ENCODE data around the gene LCN1. TPM values are rescaled to one million over a fixed set of nuclear protein-coding genes. Genes with fewer than 3 reads are reported as not detected.
"Not testable (repeated sequence)": the region's sequence is repeated elsewhere in the genome, so short reads cannot be mapped to it uniquely, and the experiment has no call there.

LCN1 gene
- total RNA-seq, 1 donor from 2014 or later = not detected

GRCh38 chr9:135547756-135548736 is 26.8 kb downstream of the LCN1 start:
- Mint-ChIP-seq H3K27me3 (peaks cover 15% of the 10 kb centered on the region), H3K9me3 (ENCODE audit: low read depth) (no peaks in the 10 kb centered on the region), H3K36me3 (ENCODE audit: insufficient read depth) (no peaks in the 10 kb centered on the region), H3K27ac (no peak overlapping the region), H3K4me1 (ENCODE audit: low read depth) (no peaks in the 10 kb centered on the region), H3K4me3 (ENCODE audit: low read depth) (no peak overlapping the region)
- DNase-seq (ENCODE audit: low spot score, unreplicated experiment) = no peak
- TF ChIP-seq CTCF (IDR thresholded peaks at IDR 0.05; ENCODE audit: unreplicated experiment) = no peak

GRCh38 chr9:135549478-135550343 is 28.5 kb downstream of the LCN1 start:
- H3K4me3 Mint-ChIP-seq (ENCODE audit: low read depth); H3K36me3 Mint-ChIP-seq (ENCODE audit: insufficient read depth); H3K9me3 Mint-ChIP-seq (ENCODE audit: low read depth); H3K27me3 Mint-ChIP-seq; H3K27ac Mint-ChIP-seq; H3K4me1 Mint-ChIP-seq (ENCODE audit: low read depth); DNase-seq (ENCODE audit: low spot score, unreplicated experiment): not testable (repeated sequence)

- no peak overlapping the region for H3K27ac Mint-ChIP-seq
- no peak for TF ChIP-seq CTCF (IDR thresholded peaks at IDR 0.05; ENCODE audit: unreplicated experiment)
- H3K27me3 Mint-ChIP-seq = peaks cover 4% of the 10 kb centered on the region
- DNase-seq (ENCODE audit: low spot score, unreplicated experiment) = no peak
- H3K4me3 Mint-ChIP-seq (ENCODE audit: low read depth) = no peak overlapping the region
- H3K4me1 Mint-ChIP-seq (ENCODE audit: low read depth) = no peaks in the 10 kb centered on the region
- no peaks in the 10 kb centered on the region for H3K9me3 Mint-ChIP-seq (ENCODE audit: low read depth)
- no peaks in the 10 kb centered on the region for H3K36me3 Mint-ChIP-seq (ENCODE audit: insufficient read depth)
These were observed 29.2 kb downstream of the LCN1 start for GRCh38 chr9:135550344-135550918.

GRCh38 chr9:135551031-135551430 is 29.8 kb downstream of the LCN1 start:
- H3K27ac Mint-ChIP-seq = no peak overlapping the region
- H3K27me3 Mint-ChIP-seq = peaks cover 7% of the 10 kb centered on the region
- no peak overlapping the region for H3K4me3 Mint-ChIP-seq (ENCODE audit: low read depth)
- H3K9me3 Mint-ChIP-seq (ENCODE audit: low read depth) = no peaks in the 10 kb centered on the region
- DNase-seq (ENCODE audit: low spot score, unreplicated experiment) = no peak
- H3K36me3 Mint-ChIP-seq (ENCODE audit: insufficient read depth) = no peaks in the 10 kb centered on the region
- no peak for TF ChIP-seq CTCF (IDR thresholded peaks at IDR 0.05; ENCODE audit: unreplicated experiment)
- no peaks in the 10 kb centered on the region for H3K4me1 Mint-ChIP-seq (ENCODE audit: low read depth)

- Mint-ChIP-seq H3K4me3 (ENCODE audit: low read depth) (no peak overlapping the region), H3K27me3 (peaks cover 7% of the 10 kb centered on the region), H3K9me3 (ENCODE audit: low read depth) (no peaks in the 10 kb centered on the region), H3K36me3 (ENCODE audit: insufficient read depth) (no peaks in the 10 kb centered on the region), H3K27ac (no peak overlapping the region), H3K4me1 (ENCODE audit: low read depth) (no peaks in the 10 kb centered on the region)
- TF ChIP-seq CTCF (IDR thresholded peaks at IDR 0.05; ENCODE audit: unreplicated experiment) = no peak
- no peak for DNase-seq (ENCODE audit: low spot score, unreplicated experiment)
These were observed 30.2 kb downstream of the LCN1 start for GRCh38 chr9:135551456-135551855.
